Ishikawa (cell line): ENCODE measurements around the gene ATP10A.

Source experiments
- CEBPB ChIP-seq: IDR thresholded peaks from 2 replicates; pipeline ENCODE4 v1.6.1; 2012
- CREB1 ChIP-seq: IDR thresholded peaks from 2 replicates; pipeline ENCODE4 v1.6.1; 2012; ENCODE audit warnings: low read depth
- EGR1 ChIP-seq: IDR thresholded peaks from 2 replicates; pipeline ENCODE4 v1.6.1; 2012
- EP300 ChIP-seq: IDR thresholded peaks from 2 replicates; pipeline ENCODE4 v1.6.1; 2012; ENCODE audit warnings: borderline replicate concordance
- FOXM1 ChIP-seq: IDR thresholded peaks from 2 replicates; pipeline ENCODE4 v1.6.1; 2012; ENCODE audit warnings: low read depth, borderline replicate concordance
- MAX ChIP-seq: IDR thresholded peaks from 2 replicates; pipeline ENCODE4 v1.6.1; 2012
- NFIC ChIP-seq: IDR thresholded peaks from 2 replicates; pipeline ENCODE4 v1.6.1; 2012
- RAD21 ChIP-seq: IDR thresholded peaks from 2 replicates; pipeline ENCODE4 v1.6.1; 2012; ENCODE audit warnings: low read depth
- TAF1 ChIP-seq: IDR thresholded peaks from 2 replicates; pipeline ENCODE4 v1.6.1; 2012; ENCODE audit warnings: low read depth, mild to moderate bottlenecking
- TCF12 ChIP-seq: IDR thresholded peaks from 2 replicates; pipeline ENCODE4 v1.6.1; 2012; ENCODE audit warnings: low read depth
- TEAD4 ChIP-seq: IDR thresholded peaks from 2 replicates; pipeline ENCODE4 v1.6.1; 2012
- YY1 ChIP-seq: IDR thresholded peaks from 2 replicates; pipeline ENCODE4 v1.6.1; 2012; ENCODE audit warnings: low read depth
- ZBTB7A ChIP-seq: IDR thresholded peaks from 2 replicates; pipeline ENCODE4 v1.6.1; 2012; ENCODE audit warnings: low read depth
- TF ChIP-seq, protein P1 (sequence below): IDR thresholded peaks from 2 replicates; pipeline ENCODE4 v1.6.1; 2012
- TF ChIP-seq, protein P2 (sequence below): IDR thresholded peaks from 2 replicates; pipeline ENCODE4 v1.6.1; 2012; ENCODE audit warnings: low read depth, mild to moderate bottlenecking

ATP10A gene

GRCh38 chr15:25673351-25673750, 189.8 kb downstream of the ATP10A start:
- no peak for TF ChIP-seq NFIC
- no peak for TF ChIP-seq TEAD4
- no peak for TF ChIP-seq ZBTB7A
- TF ChIP-seq, protein P1, sequence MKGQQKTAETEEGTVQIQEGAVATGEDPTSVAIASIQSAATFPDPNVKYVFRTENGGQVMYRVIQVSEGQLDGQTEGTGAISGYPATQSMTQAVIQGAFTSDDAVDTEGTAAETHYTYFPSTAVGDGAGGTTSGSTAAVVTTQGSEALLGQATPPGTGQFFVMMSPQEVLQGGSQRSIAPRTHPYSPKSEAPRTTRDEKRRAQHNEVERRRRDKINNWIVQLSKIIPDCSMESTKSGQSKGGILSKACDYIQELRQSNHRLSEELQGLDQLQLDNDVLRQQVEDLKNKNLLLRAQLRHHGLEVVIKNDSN = no peak
- no peak for TF ChIP-seq FOXM1
- no peak for TF ChIP-seq EP300
- no peak for TF ChIP-seq TCF12
- TF ChIP-seq, protein P2, sequence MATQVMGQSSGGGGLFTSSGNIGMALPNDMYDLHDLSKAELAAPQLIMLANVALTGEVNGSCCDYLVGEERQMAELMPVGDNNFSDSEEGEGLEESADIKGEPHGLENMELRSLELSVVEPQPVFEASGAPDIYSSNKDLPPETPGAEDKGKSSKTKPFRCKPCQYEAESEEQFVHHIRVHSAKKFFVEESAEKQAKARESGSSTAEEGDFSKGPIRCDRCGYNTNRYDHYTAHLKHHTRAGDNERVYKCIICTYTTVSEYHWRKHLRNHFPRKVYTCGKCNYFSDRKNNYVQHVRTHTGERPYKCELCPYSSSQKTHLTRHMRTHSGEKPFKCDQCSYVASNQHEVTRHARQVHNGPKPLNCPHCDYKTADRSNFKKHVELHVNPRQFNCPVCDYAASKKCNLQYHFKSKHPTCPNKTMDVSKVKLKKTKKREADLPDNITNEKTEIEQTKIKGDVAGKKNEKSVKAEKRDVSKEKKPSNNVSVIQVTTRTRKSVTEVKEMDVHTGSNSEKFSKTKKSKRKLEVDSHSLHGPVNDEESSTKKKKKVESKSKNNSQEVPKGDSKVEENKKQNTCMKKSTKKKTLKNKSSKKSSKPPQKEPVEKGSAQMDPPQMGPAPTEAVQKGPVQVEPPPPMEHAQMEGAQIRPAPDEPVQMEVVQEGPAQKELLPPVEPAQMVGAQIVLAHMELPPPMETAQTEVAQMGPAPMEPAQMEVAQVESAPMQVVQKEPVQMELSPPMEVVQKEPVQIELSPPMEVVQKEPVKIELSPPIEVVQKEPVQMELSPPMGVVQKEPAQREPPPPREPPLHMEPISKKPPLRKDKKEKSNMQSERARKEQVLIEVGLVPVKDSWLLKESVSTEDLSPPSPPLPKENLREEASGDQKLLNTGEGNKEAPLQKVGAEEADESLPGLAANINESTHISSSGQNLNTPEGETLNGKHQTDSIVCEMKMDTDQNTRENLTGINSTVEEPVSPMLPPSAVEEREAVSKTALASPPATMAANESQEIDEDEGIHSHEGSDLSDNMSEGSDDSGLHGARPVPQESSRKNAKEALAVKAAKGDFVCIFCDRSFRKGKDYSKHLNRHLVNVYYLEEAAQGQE = no peak
- no peak for TF ChIP-seq CEBPB
- TF ChIP-seq RAD21 = no peak
- no peak for TF ChIP-seq YY1
- no peak for TF ChIP-seq EGR1
- TF ChIP-seq TAF1 = no peak
- TF ChIP-seq CREB1 = no peak
- no peak for TF ChIP-seq MAX

GRCh38 chr15:25671132-25671531, 192.0 kb downstream of the ATP10A start:
- no peak for TF ChIP-seq MAX
- TF ChIP-seq RAD21 = no peak
- TF ChIP-seq, protein P2 = no peak
- TF ChIP-seq NFIC = no peak
- TF ChIP-seq CREB1 = no peak
- no peak for TF ChIP-seq YY1
- TF ChIP-seq ZBTB7A = no peak
- TF ChIP-seq CEBPB = no peak
- TF ChIP-seq, protein P1 = no peak
- no peak for TF ChIP-seq EGR1
- no peak for TF ChIP-seq TEAD4
- no peak for TF ChIP-seq TAF1
- no peak for TF ChIP-seq EP300
- TF ChIP-seq TCF12 = no peak
- no peak for TF ChIP-seq FOXM1

DNA sequence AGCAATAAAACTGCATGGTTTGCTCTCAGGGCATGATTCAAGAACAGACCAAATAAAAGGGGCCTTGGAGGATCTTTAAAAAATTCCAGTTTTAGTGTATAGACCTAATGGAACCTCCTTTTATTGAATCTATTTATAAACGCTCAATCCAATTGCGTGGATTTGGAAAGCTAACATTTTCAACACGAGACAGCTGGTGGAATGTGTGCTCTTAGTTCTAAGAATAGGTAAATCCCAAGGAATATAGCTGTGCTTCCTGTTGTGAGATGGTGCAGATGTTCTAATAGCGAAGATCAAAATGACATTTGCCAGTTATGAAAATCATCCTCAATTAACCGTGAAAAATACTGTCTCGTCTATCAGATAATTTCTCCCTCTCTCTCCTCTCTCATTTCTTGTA, 192.5 kb downstream of the ATP10A start:
- TF ChIP-seq TEAD4 (no peak), FOXM1 (no peak), TAF1 (no peak), CREB1 (no peak), NFIC (no peak), YY1 (no peak)
- TF ChIP-seq, protein P2 = no peak
- TF ChIP-seq, protein P1 = no peak

DNA sequence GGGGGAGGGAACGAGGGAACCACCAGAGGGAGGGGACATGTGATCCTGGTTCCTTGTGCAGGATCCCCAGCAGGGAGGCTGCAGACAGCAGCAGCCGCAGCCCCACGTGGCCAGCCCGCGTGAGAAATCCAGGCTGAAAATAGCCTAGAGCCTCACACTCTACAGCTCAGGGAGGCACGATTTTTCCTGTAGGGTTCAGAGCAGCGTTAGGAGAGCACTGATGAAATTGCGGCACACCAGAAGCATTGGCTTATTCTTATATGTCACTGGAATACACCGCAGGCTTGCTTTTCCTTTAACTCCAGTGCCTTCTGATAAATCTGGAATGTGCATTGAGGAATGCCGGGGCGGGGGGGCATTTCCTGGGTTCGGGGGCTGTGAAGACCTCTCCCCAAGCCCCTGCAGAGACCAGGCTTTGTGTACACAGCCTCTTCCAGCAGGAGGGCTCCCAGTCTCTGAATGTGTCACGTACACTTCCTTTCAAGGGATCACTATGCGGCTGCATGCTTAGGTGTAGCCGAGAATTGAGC, 193.0 kb downstream of the ATP10A start:
- TF ChIP-seq EP300 (no peak), YY1 (no peak), EGR1 (no peak), RAD21 (no peak), MAX (no peak), CREB1 (no peak), FOXM1 (no peak), TAF1 (no peak), CEBPB (no peak), TEAD4 (no peak), NFIC (no peak), ZBTB7A (no peak), TCF12 (no peak)
- TF ChIP-seq, protein P1 = no peak
- TF ChIP-seq, protein P2 = no peak
